ENCODE measurements around the gene JCHAIN. TPM values are rescaled to one million over a fixed set of nuclear protein-coding genes. Genes with fewer than 3 reads are reported as not detected.

JCHAIN gene
- total RNA-seq, 6 experiments from 2014 or later, result 3.9 to 39.7 (median 9.3) TPM

GRCh38 chr4:70632028-70632427 lies 34.3 kb downstream of the JCHAIN start:
- Histone ChIP-seq H3K27me3 (no peaks in the 10 kb centered on the region), H3K36me3 (no peaks in the 10 kb centered on the region), H3K27ac (no peak overlapping the region), H3K4me1 (peaks cover 0 to under 1% (median 0%) of the 10 kb centered on the region in 4 donors), H3K9me3 (no peaks in the 10 kb centered on the region), H3K4me3 (no peak overlapping the region)
- DNase-seq, result no peak
- ATAC-seq, result peak in 1 of 4 donors; percentile 58
- TF ChIP-seq POLR2A (IDR thresholded peaks at IDR 0.05) (no peak), CTCF (IDR thresholded peaks at IDR 0.05) (no peak)
- intact Hi-C loops (cut with DNase I), result no loop called here
- 82% methylated on average over 1 of the region's 1 CpG for WGBS (ENCODE audit: insufficient coverage, low coverage, low lambda C conversion rate, missing lambda C conversion rate)

- Histone ChIP-seq H3K9me3 (no peaks in the 10 kb centered on the region), H3K36me3 (no peaks in the 10 kb centered on the region), H3K4me1 (no peaks in the 10 kb centered on the region), H3K27ac (no peak overlapping the region), H3K4me3 (no peak overlapping the region), H3K27me3 (no peaks in the 10 kb centered on the region)
- intact Hi-C loops (cut with DNase I), result no loop called here
- no peak for TF ChIP-seq CTCF (IDR thresholded peaks at IDR 0.05)
- TF ChIP-seq POLR2A (IDR thresholded peaks at IDR 0.05), result no peak
- 65% methylated on average over 3 of the region's 3 CpGs for WGBS (ENCODE audit: insufficient coverage, low coverage, low lambda C conversion rate, missing lambda C conversion rate)
- ATAC-seq (no peak), DNase-seq (no peak)
Measured at GRCh38 chr4:70630162-70630561, 36.1 kb downstream of the JCHAIN start.

- WGBS (ENCODE audit: insufficient coverage, low coverage, low lambda C conversion rate, missing lambda C conversion rate), result 75% methylated on average over 1 of the region's 1 CpG
- no peak overlapping the region for H3K4me3 ChIP-seq
- DNase-seq (no peak), ATAC-seq (no peak)
- no peaks in the 10 kb centered on the region for H3K27me3 ChIP-seq
- H3K27ac ChIP-seq, result no peak overlapping the region
- TF ChIP-seq POLR2A (IDR thresholded peaks at IDR 0.05), result no peak
- no peak for TF ChIP-seq CTCF (IDR thresholded peaks at IDR 0.05)
- no peaks in the 10 kb centered on the region for H3K36me3 ChIP-seq
- intact Hi-C loops (cut with DNase I), result no loop called here
- H3K4me1 ChIP-seq, result no peaks in the 10 kb centered on the region
- no peaks in the 10 kb centered on the region for H3K9me3 ChIP-seq
Measured at GRCh38 chr4:70629469-70630090, 36.7 kb downstream of the JCHAIN start.

GRCh38 chr4:70628444-70628843 lies 37.9 kb downstream of the JCHAIN start, which contains the start of gene ENAM:
ENAM (plus strand) TSS chr4:70628744; CDS start chr4:70629501, 757 bp downstream.
- no peaks in the 10 kb centered on the region for H3K9me3 ChIP-seq
- TF ChIP-seq CTCF (IDR thresholded peaks at IDR 0.05) (no peak), POLR2A (IDR thresholded peaks at IDR 0.05) (no peak)
- intact Hi-C loops (cut with DNase I), result no loop called here
- H3K27me3 ChIP-seq, result no peaks in the 10 kb centered on the region
- 70% methylated on average over 2 of the region's 2 CpGs for WGBS (ENCODE audit: insufficient coverage, low coverage, low lambda C conversion rate, missing lambda C conversion rate)
- no peak within 1 kb of the TSS for H3K27ac ChIP-seq
- DNase-seq, result no peak
- H3K4me1 ChIP-seq, result no peaks in the 10 kb centered on the region
- no peak for ATAC-seq
- H3K4me3 ChIP-seq, result no peak within 1 kb of the TSS
- H3K36me3 ChIP-seq, result no peaks in the 10 kb centered on the region

Measured in right lobe of liver (tissue), 6 donors.